Liver (tissue), 3 donors: ENCODE results near the gene PEAK1.
A peak's percentile ranks its signal among the peaks of the same experiment; 100 is the strongest.

Experiments
- ATF3 ChIP-seq: IDR thresholded peaks from 2 replicates; pipeline ENCODE4 v1.6.1; 2016; ENCODE audit warnings: antibody characterized with exemption
- CTCF ChIP-seq: fragments of 150-350 bp; IDR thresholded peaks from 2 replicates; pipeline ENCODE4 v1.5.1; 2017; ENCODE audit warnings: improper control_type of control experiment, low read depth, low read length; ENCODE audit not compliant: missing input control
- EGR1 ChIP-seq, 2 donors: IDR thresholded peaks; 2 replicates each; pipeline ENCODE4 v1.6.1; 2016 to 2018; ENCODE audit warnings: antibody characterized with exemption in 2 of 2, low read depth in 2 of 2
- FOXA1 ChIP-seq: IDR thresholded peaks from 2 replicates; pipeline ENCODE4 v1.6.1; 2016; ENCODE audit warnings: antibody characterized with exemption
- GABPA ChIP-seq, 2 donors: IDR thresholded peaks in 1 of 2; conservative IDR thresholded peaks in 1 of 2; 2 replicates each; pipeline ENCODE4 v1.6.1; 2016; ENCODE audit warnings: antibody characterized with exemption in 2 of 2, mild to moderate bottlenecking in 1 of 2, moderate library complexity in 1 of 2
- HNF4A ChIP-seq, 2 donors: conservative IDR thresholded peaks; 2 replicates each; pipeline ENCODE4 v1.6.1; 2016; ENCODE audit warnings: antibody characterized with exemption in 2 of 2, mild to moderate bottlenecking in 2 of 2
- RAD21 ChIP-seq, 2 donors: IDR thresholded peaks; 2 replicates each; pipeline ENCODE4 v1.6.1; 2016; ENCODE audit warnings: antibody characterized with exemption in 2 of 2, mild to moderate bottlenecking in 2 of 2
- REST ChIP-seq: IDR thresholded peaks from 2 replicates; pipeline ENCODE4 v1.6.1; 2016; ENCODE audit warnings: antibody characterized with exemption, mild to moderate bottlenecking
- SP1 ChIP-seq: IDR thresholded peaks from 2 replicates; pipeline ENCODE4 v1.6.1; 2018; ENCODE audit warnings: antibody characterized with exemption, mild to moderate bottlenecking
- TAF1 ChIP-seq: conservative IDR thresholded peaks from 2 replicates; pipeline ENCODE4 v1.6.1; 2016; ENCODE audit warnings: antibody characterized with exemption, mild to moderate bottlenecking
- YY1 ChIP-seq: IDR thresholded peaks from 2 replicates; pipeline ENCODE4 v1.6.1; 2016; ENCODE audit warnings: antibody characterized with exemption, mild to moderate bottlenecking
- donor health status: healthy.
- donor health status: healthy.

- peak; percentile 39 for TF ChIP-seq SP1
- no peak for TF ChIP-seq ATF3
- no peak for TF ChIP-seq CTCF
- no peak for TF ChIP-seq REST
- no peak for TF ChIP-seq TAF1
- TF ChIP-seq HNF4A (conservative IDR thresholded peaks at IDR 0.05), result no peak
- peak; percentile 42 to 47 for TF ChIP-seq RAD21 (IDR thresholded peaks at IDR 0.05)
- TF ChIP-seq YY1, result no peak
- no peak for TF ChIP-seq GABPA (IDR thresholded peaks at IDR 0.05 in 1 of 2, conservative IDR thresholded peaks at IDR 0.05 in 1 of 2)
- no peak for TF ChIP-seq FOXA1
- no peak for TF ChIP-seq EGR1 (IDR thresholded peaks at IDR 0.05; ENCODE audit: low read depth in 2 of 2)
Measured at GRCh38 chr15:77187751-77188464, 232.0 kb downstream of the PEAK1 start.
